GM23338 (cell line): Measurements from ENCODE around the gene AOAH. TPM values are rescaled to one million over a fixed set of nuclear protein-coding genes. Genes with fewer than 3 reads are reported as not detected.

ENCODE experiments used
- ATAC-seq: fragments of 200-7000 bp; cut with Tn5 transposase; 3 replicates; pipeline ENCODE4 v1.9.1; 2020
- DNase-seq: peaks from one replicate; pipeline ENCODE4 v3.0.0-alpha.2; 2015; ENCODE audit warnings: low spot score
- H2AFZ ChIP-seq: fragments of 200-600 bp; sonication (generic); 2 replicates; pipeline ENCODE4 v1.8.0; 2016; ENCODE audit warnings: antibody characterized with exemption, mild to moderate bottlenecking, moderate library complexity
- H3F3A ChIP-seq: fragments of 200-600 bp; sonication (generic); replicated peaks from 2 replicates; pipeline ENCODE4 v1.8.0; 2017; ENCODE audit warnings: antibody characterized with exemption, mixed run types, low read depth
- H3K27ac ChIP-seq: fragments of 200-600 bp; sonication (generic); 2 replicates; pipeline ENCODE4 v1.6.1; 2016; ENCODE audit warnings: low read depth
- H3K27me3 ChIP-seq: fragments of 200-600 bp; sonication (generic); 2 replicates; pipeline ENCODE4 v1.8.0; 2016; ENCODE audit warnings: mild to moderate bottlenecking, mixed run types, moderate library complexity; ENCODE audit not compliant: insufficient read depth
- H3K36me3 ChIP-seq: fragments of 200-600 bp; sonication (generic); 2 replicates; pipeline ENCODE4 v1.8.0; 2016; ENCODE audit warnings: mild to moderate bottlenecking; ENCODE audit not compliant: insufficient read depth
- H3K4me1 ChIP-seq: fragments of 200-600 bp; sonication (generic); 2 replicates; pipeline ENCODE4 v1.8.0; 2016; ENCODE audit warnings: mild to moderate bottlenecking, moderate library complexity; ENCODE audit not compliant: insufficient read depth
- H3K4me2 ChIP-seq: fragments of 200-600 bp; sonication (generic); 2 replicates; pipeline ENCODE4 v1.7.1; 2017; ENCODE audit warnings: mixed run types
- H3K4me3 ChIP-seq: fragments of 200-600 bp; sonication (generic); 2 replicates; pipeline ENCODE4 v1.6.1; 2016; ENCODE audit warnings: mixed run types
- H3K79me2 ChIP-seq: fragments of 200-600 bp; sonication (generic); replicated peaks from 2 replicates; pipeline ENCODE4 v1.8.0; 2017; ENCODE audit warnings: mild to moderate bottlenecking; ENCODE audit not compliant: insufficient read depth
- H3K9me2 ChIP-seq: fragments of 200-600 bp; sonication (generic); 2 replicates; pipeline ENCODE4 v1.8.0; 2017; ENCODE audit not compliant: insufficient read depth
- H4K20me1 ChIP-seq: fragments of 200-600 bp; sonication (generic); replicated peaks from 2 replicates; pipeline ENCODE4 v1.8.0; 2017; ENCODE audit warnings: mild to moderate bottlenecking; ENCODE audit not compliant: insufficient read depth
- H3K27ac Mint-ChIP-seq: 2 replicates; pipeline ENCODE4 v1.8.0; 2020; ENCODE audit warnings: inconsistent platforms, mild to moderate bottlenecking, moderate library complexity, mixed read lengths
- H3K27me3 Mint-ChIP-seq: 3 replicates; pipeline ENCODE4 v1.8.0; 2022; ENCODE audit warnings: low read depth, mild to moderate bottlenecking, moderate library complexity, mixed read lengths, inconsistent platforms; ENCODE audit not compliant: insufficient read depth, poor library complexity
- H3K36me3 Mint-ChIP-seq: 3 replicates; pipeline ENCODE4 v1.8.0; 2021; ENCODE audit warnings: low read depth, mild to moderate bottlenecking, inconsistent platforms, moderate library complexity, mixed read lengths
- H3K4me1 Mint-ChIP-seq: 3 replicates; pipeline ENCODE4 v1.8.0; 2020; ENCODE audit warnings: mild to moderate bottlenecking, inconsistent platforms, mixed read lengths
- H3K4me3 Mint-ChIP-seq: 3 replicates; pipeline ENCODE4 v1.8.0; 2021; ENCODE audit warnings: moderate library complexity, mild to moderate bottlenecking, inconsistent platforms, mixed read lengths
- H3K9me3 Mint-ChIP-seq: 3 replicates; pipeline ENCODE4 v1.8.0; 2020; ENCODE audit warnings: moderate library complexity, mild to moderate bottlenecking, inconsistent platforms, mixed read lengths
- CREB1 ChIP-seq: fragments of 250-450 bp; sonication (Bioruptor Pico); IDR thresholded peaks from 2 replicates; pipeline ENCODE4 v1.5.0; 2020; ENCODE audit warnings: low read depth, mild to moderate bottlenecking, moderate library complexity
- EZH2 ChIP-seq: fragments of 200-600 bp; sonication (generic); IDR thresholded peaks from one replicate; pipeline ENCODE4 v1.8.0; 2017; ENCODE audit warnings: antibody characterized with exemption, mild to moderate bottlenecking, low read depth; ENCODE audit not compliant: unreplicated experiment
- EZH2phosphoT487 ChIP-seq: fragments of 200-600 bp; sonication (generic); IDR thresholded peaks from one replicate; pipeline ENCODE4 v1.8.1; 2018; ENCODE audit warnings: antibody characterized with exemption; ENCODE audit not compliant: unreplicated experiment
- JUNB ChIP-seq: IDR thresholded peaks from one replicate; pipeline ENCODE4 v1.6.1; 2016; ENCODE audit warnings: antibody characterized with exemption; ENCODE audit not compliant: unreplicated experiment
- NANOG ChIP-seq: IDR thresholded peaks from 2 replicates; pipeline ENCODE4 v1.6.1; 2016; ENCODE audit warnings: antibody characterized with exemption, borderline replicate concordance
- POLR2AphosphoS5 ChIP-seq: IDR thresholded peaks from 2 replicates; pipeline ENCODE4 v1.6.1; 2016; ENCODE audit warnings: antibody characterized with exemption, low read depth
- STAT1 ChIP-seq: IDR thresholded peaks from one replicate; pipeline ENCODE4 v1.6.1; 2016; ENCODE audit warnings: antibody characterized with exemption; ENCODE audit not compliant: unreplicated experiment
- ZNF114 ChIP-seq: fragments of 250-450 bp; sonication (Bioruptor Pico); IDR thresholded peaks from 2 replicates; pipeline ENCODE4 v1.5.0; 2020; ENCODE audit warnings: mild to moderate bottlenecking, moderate library complexity
- ZNF331 ChIP-seq: fragments of 250-450 bp; sonication (Bioruptor Pico); IDR thresholded peaks from 2 replicates; pipeline ENCODE4 v1.5.0; 2020; ENCODE audit warnings: low read depth, mild to moderate bottlenecking, moderate library complexity
- ZNF462 ChIP-seq: fragments of 250-450 bp; sonication (Bioruptor Pico); IDR thresholded peaks from 2 replicates; pipeline ENCODE4 v1.5.0; 2020; ENCODE audit warnings: mild to moderate bottlenecking, moderate library complexity
- polyA plus RNA-seq: library from polyadenylated mRNA; unstranded; fragments of >200 nt; fragmentation: Nextera tagmentation; extraction: Ambion mirVana; gene quantifications from 2 replicates; pipeline ENCODE4 v1.2.1, GENCODE V29; 2016
- total RNA-seq: library from RNA; depleted of rRNA; stranded (reverse); fragments of >200 nt; shearing (Covaris generic); gene quantifications from 2 replicates; pipeline ENCODE4 v1.2.3, GENCODE V29; 2014
- TF ChIP-seq, protein P1 (sequence below): IDR thresholded peaks from one replicate; pipeline ENCODE4 v1.6.1; 2018; ENCODE audit warnings: antibody characterized with exemption; ENCODE audit not compliant: unreplicated experiment
- TF ChIP-seq, protein P2 (sequence below), 2 experiments: fragments of 200-600 bp in 1 of 2; sonication (generic) in 1 of 2; conservative IDR thresholded peaks; 2 replicates each; pipeline versions ENCODE4 v1.5.1 to v1.6.1; 2016 to 2017; ENCODE audit warnings: antibody characterized with exemption in 2 of 2, low read depth in 2 of 2, mild to moderate bottlenecking in 2 of 2, moderate library complexity in 1 of 2
- TF ChIP-seq, protein P3 (sequence below): IDR thresholded peaks from 2 replicates; pipeline ENCODE4 v1.6.1; 2016; ENCODE audit warnings: antibody characterized with exemption

Gene AOAH
- total and polyA plus RNA-seq, 2 experiments from 2014 or later = not detected

GRCh38 chr7:36614959-36615358, 109.3 kb downstream of the AOAH start:
- H3K4me3 Mint-ChIP-seq = no peak overlapping the region
- ATAC-seq (no peak), DNase-seq (no peak)
- no peaks in the 10 kb centered on the region for H3F3A ChIP-seq
- no peaks in the 10 kb centered on the region for H4K20me1 ChIP-seq
- peaks cover 6% of the 10 kb centered on the region; the same call in 1 of the 2 replicates for H3K9me2 ChIP-seq
- no peaks in the 10 kb centered on the region for H3K36me3 Mint-ChIP-seq
- no peaks in the 10 kb centered on the region for H3K27me3 ChIP-seq
- no peak overlapping the region for H2AFZ ChIP-seq
- H3K4me3 ChIP-seq = no peak overlapping the region
- peaks cover 23% of the 10 kb centered on the region for H3K4me1 Mint-ChIP-seq
- peaks cover 3% of the 10 kb centered on the region for H3K27me3 Mint-ChIP-seq
- H3K27ac Mint-ChIP-seq = no peak overlapping the region
- no peak for TF ChIP-seq CREB1
- no peak for TF ChIP-seq JUNB
- TF ChIP-seq STAT1 = no peak
- no peak for TF ChIP-seq EZH2
- TF ChIP-seq, protein P1, sequence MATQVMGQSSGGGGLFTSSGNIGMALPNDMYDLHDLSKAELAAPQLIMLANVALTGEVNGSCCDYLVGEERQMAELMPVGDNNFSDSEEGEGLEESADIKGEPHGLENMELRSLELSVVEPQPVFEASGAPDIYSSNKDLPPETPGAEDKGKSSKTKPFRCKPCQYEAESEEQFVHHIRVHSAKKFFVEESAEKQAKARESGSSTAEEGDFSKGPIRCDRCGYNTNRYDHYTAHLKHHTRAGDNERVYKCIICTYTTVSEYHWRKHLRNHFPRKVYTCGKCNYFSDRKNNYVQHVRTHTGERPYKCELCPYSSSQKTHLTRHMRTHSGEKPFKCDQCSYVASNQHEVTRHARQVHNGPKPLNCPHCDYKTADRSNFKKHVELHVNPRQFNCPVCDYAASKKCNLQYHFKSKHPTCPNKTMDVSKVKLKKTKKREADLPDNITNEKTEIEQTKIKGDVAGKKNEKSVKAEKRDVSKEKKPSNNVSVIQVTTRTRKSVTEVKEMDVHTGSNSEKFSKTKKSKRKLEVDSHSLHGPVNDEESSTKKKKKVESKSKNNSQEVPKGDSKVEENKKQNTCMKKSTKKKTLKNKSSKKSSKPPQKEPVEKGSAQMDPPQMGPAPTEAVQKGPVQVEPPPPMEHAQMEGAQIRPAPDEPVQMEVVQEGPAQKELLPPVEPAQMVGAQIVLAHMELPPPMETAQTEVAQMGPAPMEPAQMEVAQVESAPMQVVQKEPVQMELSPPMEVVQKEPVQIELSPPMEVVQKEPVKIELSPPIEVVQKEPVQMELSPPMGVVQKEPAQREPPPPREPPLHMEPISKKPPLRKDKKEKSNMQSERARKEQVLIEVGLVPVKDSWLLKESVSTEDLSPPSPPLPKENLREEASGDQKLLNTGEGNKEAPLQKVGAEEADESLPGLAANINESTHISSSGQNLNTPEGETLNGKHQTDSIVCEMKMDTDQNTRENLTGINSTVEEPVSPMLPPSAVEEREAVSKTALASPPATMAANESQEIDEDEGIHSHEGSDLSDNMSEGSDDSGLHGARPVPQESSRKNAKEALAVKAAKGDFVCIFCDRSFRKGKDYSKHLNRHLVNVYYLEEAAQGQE = no peak
- TF ChIP-seq, protein P2, sequence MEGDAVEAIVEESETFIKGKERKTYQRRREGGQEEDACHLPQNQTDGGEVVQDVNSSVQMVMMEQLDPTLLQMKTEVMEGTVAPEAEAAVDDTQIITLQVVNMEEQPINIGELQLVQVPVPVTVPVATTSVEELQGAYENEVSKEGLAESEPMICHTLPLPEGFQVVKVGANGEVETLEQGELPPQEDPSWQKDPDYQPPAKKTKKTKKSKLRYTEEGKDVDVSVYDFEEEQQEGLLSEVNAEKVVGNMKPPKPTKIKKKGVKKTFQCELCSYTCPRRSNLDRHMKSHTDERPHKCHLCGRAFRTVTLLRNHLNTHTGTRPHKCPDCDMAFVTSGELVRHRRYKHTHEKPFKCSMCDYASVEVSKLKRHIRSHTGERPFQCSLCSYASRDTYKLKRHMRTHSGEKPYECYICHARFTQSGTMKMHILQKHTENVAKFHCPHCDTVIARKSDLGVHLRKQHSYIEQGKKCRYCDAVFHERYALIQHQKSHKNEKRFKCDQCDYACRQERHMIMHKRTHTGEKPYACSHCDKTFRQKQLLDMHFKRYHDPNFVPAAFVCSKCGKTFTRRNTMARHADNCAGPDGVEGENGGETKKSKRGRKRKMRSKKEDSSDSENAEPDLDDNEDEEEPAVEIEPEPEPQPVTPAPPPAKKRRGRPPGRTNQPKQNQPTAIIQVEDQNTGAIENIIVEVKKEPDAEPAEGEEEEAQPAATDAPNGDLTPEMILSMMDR (conservative IDR thresholded peaks at IDR 0.05; ENCODE audit: low read depth in 2 of 2) = no peak
- no peak for TF ChIP-seq NANOG
- TF ChIP-seq ZNF114 = no peak
- TF ChIP-seq ZNF331 (CRISPR knock-in tag) = no peak
- no peak for TF ChIP-seq ZNF462
- no peak for TF ChIP-seq POLR2AphosphoS5
- TF ChIP-seq EZH2phosphoT487 = no peak
- TF ChIP-seq, protein P3, sequence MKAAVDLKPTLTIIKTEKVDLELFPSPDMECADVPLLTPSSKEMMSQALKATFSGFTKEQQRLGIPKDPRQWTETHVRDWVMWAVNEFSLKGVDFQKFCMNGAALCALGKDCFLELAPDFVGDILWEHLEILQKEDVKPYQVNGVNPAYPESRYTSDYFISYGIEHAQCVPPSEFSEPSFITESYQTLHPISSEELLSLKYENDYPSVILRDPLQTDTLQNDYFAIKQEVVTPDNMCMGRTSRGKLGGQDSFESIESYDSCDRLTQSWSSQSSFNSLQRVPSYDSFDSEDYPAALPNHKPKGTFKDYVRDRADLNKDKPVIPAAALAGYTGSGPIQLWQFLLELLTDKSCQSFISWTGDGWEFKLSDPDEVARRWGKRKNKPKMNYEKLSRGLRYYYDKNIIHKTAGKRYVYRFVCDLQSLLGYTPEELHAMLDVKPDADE = no peak
- H3K27ac ChIP-seq = no peak overlapping the region
- H3K9me3 Mint-ChIP-seq = no peaks in the 10 kb centered on the region
- H3K4me1 ChIP-seq = peaks cover 9% of the 10 kb centered on the region
- H3K36me3 ChIP-seq = no peaks in the 10 kb centered on the region
- H3K4me2 ChIP-seq = no peak overlapping the region
- H3K79me2 ChIP-seq = no peaks in the 10 kb centered on the region
